NCI-H2196 treated with DMSO at 0.1 percent for 48 hours (cell line): Measurements from ENCODE around the gene SLC25A21.

ENCODE experiments used
- DNase-seq: peaks from one replicate; lab custom pipeline; 2025; ENCODE audit not compliant: unreplicated experiment; lab: John Stamatoyannopoulos, UW

Gene SLC25A21

GRCh38 chr14:37048666-37049071 is 123.7 kb downstream of the SLC25A21 start:
- no peak for DNase-seq

- DNase-seq, result no peak
Measured at GRCh38 chr14:37047996-37048395, 124.4 kb downstream of the SLC25A21 start.

GRCh38 chr14:37047226-37047625 is 125.2 kb downstream of the SLC25A21 start:
- no peak for DNase-seq

- no peak for DNase-seq
Measured at GRCh38 chr14:37046815-37047214, 125.6 kb downstream of the SLC25A21 start.

- no peak for DNase-seq
Measured at GRCh38 chr14:37045340-37046061, 126.9 kb downstream of the SLC25A21 start.

GRCh38 chr14:37037636-37038387 is 134.6 kb downstream of the SLC25A21 start:
- no peak for DNase-seq

GRCh38 chr14:37036669-37037341 is 135.6 kb downstream of the SLC25A21 start:
- no peak for DNase-seq

GRCh38 chr14:37035401-37035800 is 137.0 kb downstream of the SLC25A21 start:
- DNase-seq, result no peak

GRCh38 chr14:37034410-37035285 is 137.8 kb downstream of the SLC25A21 start:
- DNase-seq, result no peak

- no peak for DNase-seq
Measured at GRCh38 chr14:37032863-37033262, 139.5 kb downstream of the SLC25A21 start.

GRCh38 chr14:37027188-37027824 is 145.1 kb downstream of the SLC25A21 start:
- no peak for DNase-seq

- no peak for DNase-seq
Measured at GRCh38 chr14:37023875-37024565, 148.4 kb downstream of the SLC25A21 start.

GRCh38 chr14:37021390-37021789 is 151.0 kb downstream of the SLC25A21 start:
- DNase-seq, result no peak

- no peak for DNase-seq
Measured at GRCh38 chr14:37019488-37019887, 152.9 kb downstream of the SLC25A21 start.

- no peak for DNase-seq
Measured at GRCh38 chr14:37018571-37019240, 153.7 kb downstream of the SLC25A21 start.

- DNase-seq, result no peak
Measured at GRCh38 chr14:37013078-37013477, 159.3 kb downstream of the SLC25A21 start.

GRCh38 chr14:36998686-36999085 is 173.7 kb downstream of the SLC25A21 start:
- no peak for DNase-seq

- DNase-seq, result no peak
Measured at GRCh38 chr14:36997843-36998242, 174.6 kb downstream of the SLC25A21 start.

GRCh38 chr14:36996857-36997590 is 175.4 kb downstream of the SLC25A21 start:
- no peak for DNase-seq
